ENCODE data around the gene FOXQ1. TPM values are rescaled to one million over a fixed set of nuclear protein-coding genes. Genes with fewer than 3 reads are reported as not detected.

Gene FOXQ1
- total and polyA plus RNA-seq, 2 of the 13 experiments (the other 11 are each of a cell fraction or from before 2014, with no cell fraction given): 35.2 to 39.8 TPM

GRCh38 chr6:1263850-1264377, 48.0 kb upstream of the FOXQ1 start (continued):
- no peak; the same call in 1 of the 2 replicates for TF ChIP-seq ZBTB46 (CRISPR knock-in tag; IDR thresholded peaks at IDR 0.05; ENCODE audit: borderline replicate concordance)
- peak; percentile 86 for TF ChIP-seq TCF7L2 (IDR thresholded peaks at IDR 0.05; ENCODE audit: low read depth, low read length)
- TF ChIP-seq NFE2 (CRISPR knock-in tag; IDR thresholded peaks at IDR 0.05): no peak; the same call in 1 of the 2 replicates
- TF ChIP-seq HIVEP1 (CRISPR knock-in tag; IDR thresholded peaks at IDR 0.05): no peak
- no peak for TF ChIP-seq ZNF576 (CRISPR knock-in tag; IDR thresholded peaks at IDR 0.05)
- TF ChIP-seq HDAC1 (CRISPR knock-in tag; IDR thresholded peaks at IDR 0.05): peak; percentile 92
- TF ChIP-seq HOXA3 (CRISPR knock-in tag; IDR thresholded peaks at IDR 0.05): peak; percentile 85
- no peak for TF ChIP-seq GABPA (IDR thresholded peaks at IDR 0.05; ENCODE audit: low read depth, low read length)
- no peak for TF ChIP-seq GABPA (CRISPR knock-in tag; IDR thresholded peaks at IDR 0.05; ENCODE audit: low read depth)
- no peak for TF ChIP-seq PRDM4 (CRISPR knock-in tag; IDR thresholded peaks at IDR 0.05; ENCODE audit: borderline replicate concordance)
- TF ChIP-seq ARID4A (CRISPR knock-in tag; IDR thresholded peaks at IDR 0.05; ENCODE audit: borderline replicate concordance): no peak; the same call in 1 of the 2 replicates
- TF ChIP-seq PHF5A (CRISPR knock-in tag; IDR thresholded peaks at IDR 0.05; ENCODE audit: low read depth, unreplicated experiment): no peak
- TF ChIP-seq ZNF556 (CRISPR knock-in tag; IDR thresholded peaks at IDR 0.05; ENCODE audit: borderline replicate concordance): no peak; the same call in 1 of the 2 replicates
- TF ChIP-seq ARNT (IDR thresholded peaks at IDR 0.05): no peak
- TF ChIP-seq ZNF768 (CRISPR knock-in tag; IDR thresholded peaks at IDR 0.05): no peak
- TF ChIP-seq ZNF543 (CRISPR knock-in tag; IDR thresholded peaks at IDR 0.05): 0 out of 2 replicates have a peak, but pooled peaks have one; percentile 19
- no peak for TF ChIP-seq ETV6 (CRISPR knock-in tag; conservative IDR thresholded peaks at IDR 0.05)
- peak; percentile 82; the same call in 1 of the 2 replicates for TF ChIP-seq CBFB (CRISPR knock-in tag; IDR thresholded peaks at IDR 0.05)
- TF ChIP-seq ZMYM4 (CRISPR knock-in tag; IDR thresholded peaks at IDR 0.05): peak; percentile 64
- TF ChIP-seq MYPOP (CRISPR knock-in tag; IDR thresholded peaks at IDR 0.05): peak; percentile 82; the same call in 1 of the 2 replicates
- TF ChIP-seq ZNF781 (CRISPR knock-in tag; IDR thresholded peaks at IDR 0.05; ENCODE audit: borderline replicate concordance, not compliant biosample characterization): peak; percentile 67
